ENCODE data around the gene EIF4E3. TPM values are rescaled to one million over a fixed set of nuclear protein-coding genes. Genes with fewer than 3 reads are reported as not detected.

Gene EIF4E3
- total RNA-seq, 1 donor from 2014 or later = 22.6 TPM

- DNase-seq (ENCODE audit: low spot score) = no peak
These were observed 1.6 kb downstream of the EIF4E3 start for GRCh38 chr3:71723452-71724170.

DNA sequence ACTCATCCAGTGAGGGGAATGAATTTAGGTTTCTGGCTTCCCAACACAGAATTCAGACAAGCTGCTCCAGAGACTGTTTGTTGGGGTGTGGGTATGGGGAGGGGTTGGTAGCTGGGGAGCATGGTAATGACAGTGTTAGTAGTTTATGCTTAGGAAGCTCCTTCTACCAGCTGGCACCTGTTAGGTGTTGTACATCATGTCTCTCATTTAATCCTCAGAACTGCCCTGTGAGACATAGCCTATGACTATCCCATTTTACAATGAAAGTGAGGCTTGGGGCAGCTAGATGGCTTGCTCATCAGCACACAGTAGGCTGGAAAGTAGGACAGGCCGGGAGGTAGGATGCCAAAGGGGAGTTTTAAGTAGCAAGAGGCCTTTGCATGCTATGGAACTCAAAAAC lies 2.5 kb downstream of the EIF4E3 start:
- DNase-seq (ENCODE audit: low spot score) = no peak

DNA sequence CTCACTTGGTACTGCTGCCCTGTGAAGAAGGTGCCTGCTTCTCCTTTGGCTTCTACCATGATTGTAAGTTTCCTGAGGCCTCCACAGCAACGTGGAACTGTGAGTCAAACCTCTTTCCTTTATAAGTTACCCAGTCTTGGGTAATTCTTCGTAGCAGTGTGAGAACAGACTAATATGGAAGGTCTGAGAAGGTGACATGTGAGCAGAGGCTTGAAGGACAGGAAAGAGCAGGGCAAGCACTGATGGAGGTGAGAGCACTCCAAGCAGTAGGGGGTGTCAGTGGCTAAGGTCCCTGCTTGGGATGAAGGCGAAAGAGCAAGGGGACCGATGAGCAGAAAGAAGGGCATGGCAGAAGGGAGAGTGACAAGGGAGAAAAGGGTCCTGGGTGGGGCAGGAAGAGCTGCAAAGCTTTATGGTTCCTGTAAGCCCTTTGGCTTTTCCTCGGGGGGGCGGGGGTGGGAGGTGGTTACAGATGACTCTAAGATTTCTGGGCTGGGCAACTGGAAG lies 3.5 kb downstream of the EIF4E3 start:
- DNase-seq (ENCODE audit: low spot score) = no peak

GRCh38 chr3:71721002-71721401 lies 4.2 kb downstream of the EIF4E3 start:
- no peak for DNase-seq (ENCODE audit: low spot score)

DNA sequence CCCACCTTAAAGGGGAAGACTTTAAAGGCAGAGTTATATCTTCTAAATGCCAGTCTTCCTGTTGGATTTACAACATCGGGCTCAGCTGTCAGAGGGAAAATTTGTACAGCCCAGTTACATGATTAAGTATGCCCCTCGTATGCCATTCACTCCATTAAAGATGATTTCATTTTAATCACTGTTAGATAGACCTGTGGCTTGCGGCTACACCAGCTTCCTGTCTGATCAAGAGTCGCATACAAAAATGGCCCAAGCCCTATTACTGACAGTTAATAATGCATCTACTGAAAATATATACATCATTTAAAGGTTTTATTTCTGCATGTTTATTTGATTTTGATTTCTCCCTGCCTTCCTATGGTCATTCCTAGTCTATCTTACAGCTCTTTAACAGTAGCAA lies 7.1 kb downstream of the EIF4E3 start:
- no peak for DNase-seq (ENCODE audit: low spot score)

DNA sequence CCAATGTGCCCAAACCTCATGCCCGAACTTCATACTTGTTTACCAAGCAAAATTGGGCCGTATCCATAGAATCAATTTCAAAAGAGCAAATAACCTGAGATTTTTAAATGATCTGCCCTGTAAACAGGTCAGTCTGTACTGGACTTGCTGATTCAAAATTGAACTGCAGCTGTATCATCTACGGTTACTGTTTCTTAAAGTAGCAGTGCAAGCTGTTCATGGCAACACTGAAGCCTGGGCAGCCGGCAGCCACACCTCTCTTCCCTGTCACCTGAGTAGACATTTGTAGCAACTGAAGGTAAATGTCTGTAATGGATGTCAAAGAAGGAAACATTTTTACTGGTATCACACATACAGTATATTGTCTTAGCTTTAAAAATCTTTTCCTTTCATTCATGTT lies 10.6 kb downstream of the EIF4E3 start:
- no peak for DNase-seq (ENCODE audit: low spot score)

DNA sequence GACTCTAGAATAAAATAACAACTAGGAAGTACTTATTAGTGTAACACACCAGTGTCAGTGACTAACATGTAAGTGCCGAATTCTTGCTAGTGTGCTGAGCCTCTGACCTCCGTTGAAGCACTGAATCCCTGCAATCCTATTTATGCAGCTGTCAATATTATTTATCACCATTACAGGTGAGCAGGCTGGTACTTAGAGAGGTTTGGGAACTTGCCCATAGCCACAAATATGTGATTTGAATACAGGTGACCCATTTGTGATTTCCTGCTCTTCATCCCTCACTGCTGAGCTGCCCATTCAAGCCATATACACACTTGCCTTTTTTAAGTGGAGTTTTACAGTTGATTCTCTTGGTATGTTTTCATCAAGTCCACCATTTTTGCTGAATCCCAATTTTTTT lies 12.2 kb downstream of the EIF4E3 start:
- DNase-seq (ENCODE audit: low spot score) = no peak

GRCh38 chr3:71710906-71711494 lies 14.2 kb downstream of the EIF4E3 start:
- DNase-seq (ENCODE audit: low spot score) = no peak

- no peak for DNase-seq (ENCODE audit: low spot score)
These were observed 15.2 kb downstream of the EIF4E3 start for GRCh38 chr3:71709908-71710511.

DNA sequence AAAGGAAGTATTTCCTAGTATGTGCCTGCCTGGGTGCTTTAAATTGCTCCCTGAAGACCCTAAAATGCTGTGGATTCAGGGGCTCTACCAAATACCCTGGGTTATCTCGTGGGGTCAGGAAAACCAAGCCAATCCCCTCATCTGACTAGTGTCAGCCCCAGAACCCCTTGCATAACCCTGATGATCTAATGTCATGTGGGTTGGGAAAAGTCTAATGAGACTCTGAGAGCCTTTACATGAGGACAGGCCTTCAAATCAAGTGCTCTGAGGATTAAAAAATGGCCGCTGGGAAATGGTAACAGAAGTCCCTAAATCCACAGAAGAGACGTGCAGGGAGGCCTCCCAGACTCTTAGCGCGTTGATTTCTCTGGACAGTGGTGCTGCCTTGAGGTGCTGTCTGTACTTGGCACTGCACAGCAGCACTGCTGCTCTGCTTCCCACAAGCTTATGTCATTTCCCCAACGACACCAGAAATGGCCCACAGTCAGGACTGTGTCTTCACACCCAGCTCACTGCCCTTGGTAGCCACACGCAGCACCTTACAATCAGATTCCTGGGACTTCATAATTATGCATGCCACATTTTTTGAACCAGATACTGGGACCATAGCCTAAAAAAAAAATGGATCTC lies 16.6 kb downstream of the EIF4E3 start:
- DNase-seq (ENCODE audit: low spot score) = no peak

DNA sequence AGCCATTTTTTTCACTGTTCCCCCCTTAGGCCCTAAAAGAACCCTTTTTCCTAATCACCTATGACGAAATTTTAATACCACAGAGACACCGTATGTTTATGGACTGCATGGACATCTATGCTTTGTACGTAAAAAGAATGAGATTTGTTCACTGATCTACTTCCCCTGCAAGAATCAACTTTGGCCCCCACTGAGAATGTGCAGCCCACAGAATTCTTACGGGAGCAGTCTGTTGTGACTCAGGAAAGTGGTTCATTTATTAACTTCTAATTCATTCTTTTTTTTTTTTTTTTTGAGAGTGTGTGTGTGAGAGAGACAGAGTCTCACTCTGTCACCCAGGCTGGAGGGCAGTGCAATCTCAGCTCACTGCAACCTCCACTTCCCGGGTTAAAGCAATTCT lies 17.6 kb downstream of the EIF4E3 start:
- no peak for DNase-seq (ENCODE audit: low spot score)

DNA sequence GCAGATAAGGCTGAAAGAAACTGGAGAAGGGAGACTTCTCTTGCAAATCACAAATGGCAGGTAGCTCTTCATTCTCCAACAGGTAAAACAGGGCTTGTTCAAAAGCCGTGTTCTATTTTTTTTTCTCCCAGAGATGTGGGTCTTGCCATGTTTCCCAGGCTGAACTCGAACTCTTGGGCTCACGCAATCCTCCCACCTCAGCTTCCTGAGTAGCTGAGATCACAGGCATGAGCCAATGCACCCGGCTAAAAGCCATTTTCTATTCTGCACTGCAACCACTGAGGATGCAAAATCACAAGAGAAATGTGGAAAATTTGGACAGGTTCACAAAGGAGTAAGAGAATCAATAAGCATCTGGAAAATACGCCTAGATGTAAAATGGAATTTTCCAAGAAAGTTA lies 19.5 kb downstream of the EIF4E3 start:
- DNase-seq (ENCODE audit: low spot score) = no peak

DNA sequence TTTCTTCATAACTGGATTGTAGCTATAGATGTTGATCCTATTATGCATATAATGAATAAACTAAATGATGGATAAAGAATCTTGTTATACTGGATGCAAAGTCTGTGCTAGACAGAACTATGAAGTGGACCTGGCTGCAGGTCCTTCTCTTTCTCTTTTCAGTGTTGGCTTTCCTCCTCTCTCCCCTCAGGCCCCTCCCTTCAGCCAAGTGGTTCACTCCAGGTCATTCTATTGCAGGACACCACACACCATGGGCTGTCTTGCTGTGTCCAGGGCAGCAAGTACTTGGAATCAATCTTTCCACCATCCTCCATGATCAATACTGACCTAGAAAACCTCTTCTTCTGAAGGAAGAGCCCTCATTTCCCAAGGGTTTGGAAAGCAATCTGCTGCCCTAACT lies 20.3 kb downstream of the EIF4E3 start:
- no peak for DNase-seq (ENCODE audit: low spot score)

DNA sequence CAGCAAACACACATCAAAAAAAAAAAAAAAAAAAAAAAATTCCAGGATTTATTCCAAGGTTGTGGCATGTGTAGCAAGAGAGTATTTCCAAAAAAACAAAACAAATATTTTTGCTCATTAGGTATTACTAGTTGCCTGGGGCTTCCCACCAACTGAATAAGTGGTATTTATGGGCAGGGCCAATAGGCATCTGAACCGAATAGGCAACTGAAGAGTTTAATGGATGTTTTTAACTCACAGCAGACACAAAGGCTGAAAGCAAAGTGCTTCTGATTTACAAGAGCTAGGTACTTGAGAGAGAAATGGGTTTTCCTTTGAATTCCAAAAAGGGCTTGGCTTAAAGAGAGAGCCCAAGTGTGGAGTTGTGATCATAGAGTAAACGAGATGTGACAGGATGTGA lies 21.4 kb downstream of the EIF4E3 start:
- no peak for DNase-seq (ENCODE audit: low spot score)

DNA sequence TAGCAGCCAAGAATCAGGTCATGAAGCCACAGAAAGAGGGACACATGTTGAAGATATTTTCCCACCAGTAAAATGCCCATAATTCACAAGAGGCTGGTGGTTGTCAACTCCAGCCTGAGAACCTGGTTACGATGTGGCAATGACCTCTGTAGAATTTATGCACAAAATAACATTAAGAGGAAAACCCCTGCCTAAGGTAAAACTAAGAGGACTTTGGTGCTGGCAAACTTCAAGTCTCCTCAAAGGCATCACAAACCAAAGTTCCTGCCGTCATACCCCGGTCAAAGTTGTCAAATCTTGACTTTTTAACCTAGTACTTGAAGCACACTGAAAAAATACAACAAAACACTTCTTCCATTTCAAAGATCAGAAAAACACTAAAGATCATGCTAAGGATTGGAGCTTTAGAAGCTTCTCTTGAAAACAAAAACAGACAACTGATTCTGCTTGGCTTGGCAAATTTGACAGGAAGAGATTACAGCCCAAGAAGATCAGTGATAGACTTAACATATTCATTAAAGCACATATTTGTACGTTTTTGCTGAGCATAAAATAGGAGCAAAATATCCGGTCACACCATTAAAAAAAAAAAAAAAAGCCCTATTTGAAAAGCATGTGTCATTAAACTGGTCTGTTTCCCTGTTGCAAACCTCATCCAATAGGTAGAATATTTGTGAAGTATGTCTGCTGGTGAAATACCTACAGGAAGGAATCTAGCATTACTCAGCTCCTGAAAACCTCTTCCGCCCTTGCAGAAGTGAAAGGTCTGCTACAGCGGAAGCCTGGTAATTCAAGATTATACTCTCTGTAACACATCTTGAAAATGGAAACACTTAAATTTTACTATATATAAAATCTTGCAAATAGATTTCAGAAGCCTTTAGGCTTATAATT lies 22.8 kb downstream of the EIF4E3 start:
- DNase-seq (ENCODE audit: low spot score) = no peak

GRCh38 chr3:71701251-71701762 lies 23.9 kb downstream of the EIF4E3 start:
- DNase-seq (ENCODE audit: low spot score) = no peak

DNA sequence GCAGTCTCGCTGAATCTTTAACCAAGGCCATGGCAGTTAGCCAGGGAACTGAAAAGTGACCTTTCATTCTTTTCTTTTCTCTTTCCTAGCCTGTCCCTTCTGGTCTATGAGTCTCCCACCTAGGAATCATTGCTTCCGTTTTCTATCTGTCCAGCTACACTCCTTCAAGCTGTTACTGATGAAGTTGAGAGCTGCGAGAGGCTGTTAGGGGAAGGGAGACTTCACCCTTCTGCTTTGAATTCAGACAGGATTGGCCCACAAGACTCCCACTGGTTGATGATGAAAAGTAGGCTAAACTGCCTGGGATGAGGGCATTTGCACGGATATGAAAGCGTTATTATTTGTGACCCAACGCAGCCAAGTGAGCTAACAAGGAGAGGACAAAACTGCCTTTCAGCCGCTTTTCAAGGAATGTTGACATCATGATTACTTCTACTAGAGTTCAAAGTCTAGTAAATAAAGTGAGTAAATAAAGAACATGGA lies 30.2 kb downstream of the EIF4E3 start:
- peak; percentile 55 for DNase-seq (ENCODE audit: low spot score)

DNA sequence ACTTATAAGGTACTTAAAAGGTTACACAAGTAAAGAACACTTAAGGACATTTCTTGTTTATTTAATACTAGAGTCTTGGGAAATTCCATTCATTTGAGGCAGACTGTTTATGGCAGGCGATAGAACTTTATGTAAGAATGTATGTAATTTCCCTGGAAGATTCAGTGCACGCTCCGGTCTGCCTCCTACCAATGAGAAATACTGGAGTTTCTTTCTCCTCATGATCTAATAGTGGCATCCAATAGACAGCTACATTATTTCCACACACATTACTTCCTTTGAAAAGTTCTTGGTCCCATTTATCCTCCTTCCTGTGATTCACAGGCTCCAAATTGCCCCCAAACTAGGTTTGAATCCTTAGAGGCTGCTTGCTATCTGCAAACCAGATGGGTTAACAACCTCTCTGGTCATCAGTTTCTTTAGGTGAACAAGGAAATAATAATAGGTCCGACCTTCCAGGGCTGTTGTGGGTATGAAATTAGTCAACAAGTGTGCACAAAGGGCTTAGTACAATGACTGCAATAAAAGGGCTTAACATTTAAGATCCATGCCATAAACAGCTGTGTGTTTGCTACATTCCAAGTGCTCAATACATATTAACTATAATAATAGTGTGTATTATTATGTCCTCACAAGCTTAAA lies 30.7 kb downstream of the EIF4E3 start:
- DNase-seq (ENCODE audit: low spot score) = no peak

DNA sequence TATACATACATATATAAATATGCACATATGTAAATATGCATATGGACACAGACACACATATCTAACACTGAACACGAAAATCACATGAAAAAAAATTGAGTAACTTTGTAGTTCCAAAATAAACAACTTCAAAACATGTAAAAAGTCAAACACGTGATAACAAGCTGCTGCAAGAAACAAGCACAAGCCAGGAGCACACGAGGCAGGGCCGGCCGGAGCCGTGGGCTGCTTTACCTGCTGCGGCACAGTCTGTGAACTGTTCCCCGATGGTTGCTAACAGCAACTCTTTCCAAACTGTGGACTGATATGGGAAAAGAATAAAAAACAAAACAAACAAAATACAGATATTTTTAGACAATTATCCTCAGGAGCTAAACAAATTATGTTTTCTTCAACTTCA lies 31.6 kb downstream of the EIF4E3 start:
- DNase-seq (ENCODE audit: low spot score) = no peak

- DNase-seq (ENCODE audit: low spot score) = no peak
These were observed 33.1 kb downstream of the EIF4E3 start for GRCh38 chr3:71692139-71692538.

GRCh38 chr3:71690341-71690841 lies 34.8 kb downstream of the EIF4E3 start:
- DNase-seq (ENCODE audit: low spot score) = peak; percentile 61

Data from mucosa of gallbladder (tissue), 1 donor.